ENCODE measurements around the gene YIPF2. TPM values are rescaled to one million over a fixed set of nuclear protein-coding genes. Genes with fewer than 3 reads are reported as not detected.

The YIPF2 gene
- polyA plus RNA-seq, 3 donors: 12.3 to 25.2 (median 15.5) TPM

DNA sequence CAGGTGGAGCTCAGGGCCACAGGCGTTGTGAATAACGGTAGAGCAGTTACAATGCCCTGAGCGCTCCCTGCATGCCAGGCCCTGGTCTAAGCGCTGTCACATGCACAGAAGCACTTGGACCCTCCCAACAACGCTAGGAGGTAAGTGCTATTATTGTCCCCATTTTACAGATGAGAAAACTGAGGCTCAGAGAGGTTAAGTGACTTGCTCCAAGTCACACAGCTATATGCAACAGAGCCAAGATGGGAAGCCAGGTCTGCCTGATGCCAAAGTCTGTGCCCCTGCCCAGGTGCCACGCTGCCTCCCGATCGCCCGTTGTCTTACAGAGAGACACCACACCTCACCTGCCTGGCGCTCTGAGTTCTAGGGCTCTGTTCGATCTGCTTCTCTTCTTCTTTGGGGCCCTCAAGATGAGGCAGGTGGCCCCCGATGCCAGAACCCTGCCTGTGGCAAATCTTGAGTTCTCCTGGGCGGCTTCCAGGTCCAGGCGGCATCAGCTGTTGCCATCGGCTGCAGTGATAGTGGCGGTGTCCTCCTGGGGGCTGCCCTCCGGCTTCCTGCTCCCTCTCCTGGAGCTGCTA lies 20.0 kb downstream of the YIPF2 start:
- H3K27me3 ChIP-seq (ENCODE audit: control insufficient read depth in 2 of 2, insufficient read depth in 2 of 2, low read length in 2 of 2): no peaks in the 10 kb centered on the region
- no peak overlapping the region for H3K27ac ChIP-seq (ENCODE audit: low read depth in 1 of 2, low read length in 2 of 2)
- WGBS (ENCODE audit: insufficient coverage): 98% methylated on average over 17 of the region's 17 CpGs
- no peak overlapping the region for H3K27ac Mint-ChIP-seq
- intact Hi-C loops (cut with micrococcal nuclease): no loop called here
- peaks cover 41 to 53% of the 10 kb centered on the region in 2 donors for H3K36me3 ChIP-seq (replicated peaks in 1 of 2; ENCODE audit: control insufficient read depth in 1 of 2, insufficient read depth in 2 of 2, low read length in 2 of 2)
- no peaks in the 10 kb centered on the region for H3K4me1 ChIP-seq (ENCODE audit: control insufficient read depth in 1 of 2, insufficient read depth in 2 of 2, low read length in 2 of 2)
- no peaks in the 10 kb centered on the region for H4K20me1 ChIP-seq (ENCODE audit: insufficient read depth, low read length)
- peaks cover 2% of the 10 kb centered on the region for H3K4me1 Mint-ChIP-seq
- peaks cover 0 to 3% (median 3%) of the 10 kb centered on the region in 3 donors for H3K27me3 Mint-ChIP-seq (ENCODE audit: low read depth in 3 of 3)
- H3K4me3 ChIP-seq (replicated peaks in 1 of 3; ENCODE audit: low read depth in 2 of 3, low read length in 3 of 3): no peak overlapping the region
- peaks cover 0 to 2% (median 0%) of the 10 kb centered on the region in 7 donors for H3K9me3 Mint-ChIP-seq
- no peak overlapping the region for H3K4me3 Mint-ChIP-seq
- no peak overlapping the region for H2AFZ ChIP-seq (ENCODE audit: insufficient read depth, low read depth, low read length, poor library complexity, severe bottlenecking)
- H3K36me3 Mint-ChIP-seq: peaks cover 37 to 60% of the 10 kb centered on the region in 2 donors
- no peak for DNase-seq
- no peaks in the 10 kb centered on the region for H3K9me3 ChIP-seq (replicated peaks in 1 of 2; ENCODE audit: control insufficient read depth in 1 of 2, insufficient read depth in 1 of 2, low read length in 2 of 2)
- H3K79me2 ChIP-seq (ENCODE audit: insufficient read depth, low read length): no peaks in the 10 kb centered on the region
- TF ChIP-seq, protein P1, sequence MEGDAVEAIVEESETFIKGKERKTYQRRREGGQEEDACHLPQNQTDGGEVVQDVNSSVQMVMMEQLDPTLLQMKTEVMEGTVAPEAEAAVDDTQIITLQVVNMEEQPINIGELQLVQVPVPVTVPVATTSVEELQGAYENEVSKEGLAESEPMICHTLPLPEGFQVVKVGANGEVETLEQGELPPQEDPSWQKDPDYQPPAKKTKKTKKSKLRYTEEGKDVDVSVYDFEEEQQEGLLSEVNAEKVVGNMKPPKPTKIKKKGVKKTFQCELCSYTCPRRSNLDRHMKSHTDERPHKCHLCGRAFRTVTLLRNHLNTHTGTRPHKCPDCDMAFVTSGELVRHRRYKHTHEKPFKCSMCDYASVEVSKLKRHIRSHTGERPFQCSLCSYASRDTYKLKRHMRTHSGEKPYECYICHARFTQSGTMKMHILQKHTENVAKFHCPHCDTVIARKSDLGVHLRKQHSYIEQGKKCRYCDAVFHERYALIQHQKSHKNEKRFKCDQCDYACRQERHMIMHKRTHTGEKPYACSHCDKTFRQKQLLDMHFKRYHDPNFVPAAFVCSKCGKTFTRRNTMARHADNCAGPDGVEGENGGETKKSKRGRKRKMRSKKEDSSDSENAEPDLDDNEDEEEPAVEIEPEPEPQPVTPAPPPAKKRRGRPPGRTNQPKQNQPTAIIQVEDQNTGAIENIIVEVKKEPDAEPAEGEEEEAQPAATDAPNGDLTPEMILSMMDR (IDR thresholded peaks at IDR 0.05): no peak
- no peak overlapping the region for H3K4me2 ChIP-seq (replicated peaks; ENCODE audit: extremely low read depth, low read length, poor library complexity, severe bottlenecking)
- no peak overlapping the region for H3K9ac ChIP-seq (ENCODE audit: insufficient read depth, low read length, poor library complexity, severe bottlenecking)

DNA sequence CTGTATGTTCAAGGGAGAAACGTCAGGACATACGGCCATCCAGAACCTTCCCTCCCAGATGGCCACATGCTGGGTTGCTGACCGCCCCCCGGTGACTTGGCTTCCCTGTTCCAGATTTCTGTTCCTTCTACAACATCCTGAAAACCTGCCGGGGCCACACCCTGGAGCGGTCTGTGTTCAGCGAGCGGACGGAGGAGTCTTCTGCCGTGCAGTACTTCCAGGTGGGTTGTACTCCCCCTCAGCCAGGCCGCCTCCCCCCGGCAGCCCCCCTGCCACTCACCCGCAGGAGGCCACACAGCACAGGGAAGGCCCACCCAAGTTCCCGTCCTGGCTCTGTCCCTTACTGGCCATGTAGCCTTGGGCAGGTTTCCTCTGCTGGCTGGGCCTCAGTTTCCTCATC lies 20.5 kb downstream of the YIPF2 start:
- H2AFZ ChIP-seq (ENCODE audit: insufficient read depth, low read depth, low read length, poor library complexity, severe bottlenecking): no peak overlapping the region
- H3K9me3 ChIP-seq (replicated peaks in 1 of 2; ENCODE audit: control insufficient read depth in 1 of 2, insufficient read depth in 1 of 2, low read length in 2 of 2): no peaks in the 10 kb centered on the region
- Mint-ChIP-seq H3K4me3 (no peak overlapping the region), H3K9me3 (peaks cover 0 to 2% (median 0%) of the 10 kb centered on the region in 7 donors), H3K4me1 (peaks cover 2% of the 10 kb centered on the region), H3K27me3 (ENCODE audit: low read depth in 3 of 3) (peaks cover 0 to 3% (median 3%) of the 10 kb centered on the region in 3 donors), H3K27ac (peak overlapping the region in 1 of 7 donors; percentile 35), H3K36me3 (peaks cover 37 to 57% of the 10 kb centered on the region in 2 donors)
- no peaks in the 10 kb centered on the region for H3K79me2 ChIP-seq (ENCODE audit: insufficient read depth, low read length)
- TF ChIP-seq, protein P1 (IDR thresholded peaks at IDR 0.05): no peak
- H4K20me1 ChIP-seq (ENCODE audit: insufficient read depth, low read length): no peaks in the 10 kb centered on the region
- no peak overlapping the region for H3K27ac ChIP-seq (ENCODE audit: low read depth in 1 of 2, low read length in 2 of 2)
- no peak for DNase-seq
- H3K9ac ChIP-seq (ENCODE audit: insufficient read depth, low read length, poor library complexity, severe bottlenecking): no peak overlapping the region
- peaks cover 39 to 51% of the 10 kb centered on the region in 2 donors for H3K36me3 ChIP-seq (replicated peaks in 1 of 2; ENCODE audit: control insufficient read depth in 1 of 2, insufficient read depth in 2 of 2, low read length in 2 of 2)
- no peak overlapping the region for H3K4me2 ChIP-seq (replicated peaks; ENCODE audit: extremely low read depth, low read length, poor library complexity, severe bottlenecking)
- intact Hi-C loops (cut with micrococcal nuclease): no loop called here
- no peak overlapping the region for H3K4me3 ChIP-seq (replicated peaks in 1 of 3; ENCODE audit: low read depth in 2 of 3, low read length in 3 of 3)
- WGBS (ENCODE audit: insufficient coverage): 76% methylated on average over 10 of the region's 14 CpGs
- no peaks in the 10 kb centered on the region for H3K27me3 ChIP-seq (ENCODE audit: control insufficient read depth in 2 of 2, insufficient read depth in 2 of 2, low read length in 2 of 2)
- H3K4me1 ChIP-seq (ENCODE audit: control insufficient read depth in 1 of 2, insufficient read depth in 2 of 2, low read length in 2 of 2): no peaks in the 10 kb centered on the region
